ENCODE measurements around the gene CLDN5. TPM values are rescaled to one million over a fixed set of nuclear protein-coding genes. Genes with fewer than 3 reads are reported as not detected.

The CLDN5 gene
- total RNA-seq, 1 experiment from 2014 or later, result 0.44 TPM

- Histone ChIP-seq H3K9me3 (ENCODE audit: control insufficient read depth, low read depth, low read length) (no peaks in the 10 kb centered on the region), H4K5ac (ENCODE audit: insufficient read length, low read depth, low read length) (no peak overlapping the region), H3K23ac (ENCODE audit: insufficient read length, low read depth, low read length) (no peak overlapping the region), H3K27ac (ENCODE audit: insufficient read length, low read depth, low read length) (no peak overlapping the region), H3K27me3 (ENCODE audit: insufficient read depth, low read length) (no peaks in the 10 kb centered on the region), H4K91ac (ENCODE audit: insufficient read length, low read depth, low read length) (no peak overlapping the region), H3T11ph (ENCODE audit: low read length) (no peak overlapping the region), H2BK15ac (ENCODE audit: low read depth, low read length) (no peak overlapping the region), H4K8ac (replicated peaks; ENCODE audit: insufficient read length, low read depth, low read length) (no peak overlapping the region), H3K4ac (ENCODE audit: low read depth, low read length) (no peak overlapping the region), H3K23me2 (ENCODE audit: insufficient read length, low read depth, low read length, poor library complexity, severe bottlenecking) (no peaks in the 10 kb centered on the region), H3K79me2 (ENCODE audit: insufficient read depth, low read length) (no peaks in the 10 kb centered on the region), H2AFZ (ENCODE audit: low read length) (no peak overlapping the region), H4K20me1 (ENCODE audit: control insufficient read depth, insufficient read depth, insufficient read length) (no peaks in the 10 kb centered on the region), H2BK20ac (ENCODE audit: low read depth, low read length, poor library complexity, severe bottlenecking) (no peak overlapping the region), H3K56ac (ENCODE audit: insufficient read length, low read depth, low read length) (no peak overlapping the region), H2AK5ac (ENCODE audit: insufficient read length, low read length) (no peak overlapping the region), H3K14ac (ENCODE audit: insufficient read depth, low read length) (no peak overlapping the region), H3K9ac (ENCODE audit: extremely low read depth, insufficient read length, low read length) (no peak overlapping the region), H2BK120ac (ENCODE audit: low read depth, low read length, poor library complexity, severe bottlenecking) (no peak overlapping the region), H3K18ac (ENCODE audit: insufficient read length, low read depth, low read length) (no peak overlapping the region), H2BK12ac (ENCODE audit: insufficient read length, low read depth, low read length) (no peak overlapping the region), H3K4me2 (ENCODE audit: insufficient read depth, insufficient read length, low read length) (no peak overlapping the region), H2BK5ac (ENCODE audit: insufficient read length, low read length) (no peak overlapping the region), H3K79me1 (ENCODE audit: insufficient read depth, low read depth, low read length, poor library complexity, severe bottlenecking) (no peaks in the 10 kb centered on the region), H3K4me1 (ENCODE audit: insufficient read depth, low read length) (no peaks in the 10 kb centered on the region)
- Mint-ChIP-seq H3K36me3 (ENCODE audit: insufficient read depth in 1 of 3, low read depth in 3 of 3) (no peaks in the 10 kb centered on the region), H3K27me3 (ENCODE audit: low read depth) (peaks cover 9% of the 10 kb centered on the region), H3K27ac (no peak overlapping the region), H3K9me3 (peaks cover 0 to 3% of the 10 kb centered on the region in 2 experiments; a peak in 1 of 5 replicates), H3K4me1 (peaks cover 4 to 6% of the 10 kb centered on the region in 2 experiments; a peak in 3 of 4 replicates), H3K4me3 (no peak overlapping the region)
- no peak for TF ChIP-seq CTCF (conservative IDR thresholded peaks at IDR 0.05)
- no peak for DNase-seq
- WGBS (ENCODE audit: extremely low coverage, insufficient read length, low lambda C conversion rate), result no CpG with 5 or more reads among the region's 11 CpGs
These were observed 41.4 kb upstream of the CLDN5 start for GRCh38 chr22:19565382-19566278.

Measured in H9 (cell line).